B cell (primary cell): ENCODE results near the gene ASAP3. TPM values are rescaled to one million over a fixed set of nuclear protein-coding genes. Genes with fewer than 3 reads are reported as not detected.

ENCODE experiments used
- ATAC-seq: fragments of 200-7000 bp; cut with Tn5 transposase; one replicate; pipeline ENCODE4 v1.10.0; 2021; ENCODE audit warnings: low read depth, mild to moderate bottlenecking, moderate number of reproducible peaks, moderate library complexity
- CTCF ChIA-PET: fragments of 350-600 bp; sonication (Branson Sonifier 250); formaldehyde crosslinking; loops from one replicate; lab custom pipeline; 2021; ENCODE audit warnings: antibody characterized with exemption, inconsistent platforms; lab: Charles Lee
- POLR2A ChIA-PET: fragments of 350-600 bp; sonication (Branson Sonifier 250); formaldehyde crosslinking; loops from one replicate; lab custom pipeline; 2021; ENCODE audit warnings: antibody characterized with exemption; lab: Charles Lee
- DNase-seq: peaks from one replicate; pipeline ENCODE4 v3.0.0; 2013
- H2AFZ ChIP-seq: 2 replicates; pipeline ENCODE4 v1.6.1; 2012; ENCODE audit warnings: mild to moderate bottlenecking, low read depth, low read length; ENCODE audit not compliant: insufficient read depth, poor library complexity, severe bottlenecking
- H3K27ac ChIP-seq, 2 donors: 1 replicate in 1 of 2; 2 replicates in 1 of 2; pipeline ENCODE4 v1.5.1; 2012 to 2013; ENCODE audit warnings: low read length in 2 of 2, mild to moderate bottlenecking in 2 of 2, moderate library complexity in 1 of 2
- H3K27me3 ChIP-seq, 4 experiments: fragments of 200-600 bp in 1 of 4; sonication (generic) in 1 of 4; replicated peaks in 1 of 4; 1 replicate in 2 of 4; 2 replicates in 2 of 4; pipeline versions ENCODE4 v1.6.1 to v1.7.0; 2013 to 2016; ENCODE audit warnings: low read length in 3 of 4, mild to moderate bottlenecking in 2 of 4, mixed read lengths in 1 of 4, moderate library complexity in 1 of 4; ENCODE audit not compliant: insufficient read depth in 4 of 4, control insufficient read depth in 3 of 4; ENCODE audit errors: control extremely low read depth in 1 of 4
- H3K36me3 ChIP-seq, 2 experiments: replicated peaks in 1 of 2; 1 replicate in 1 of 2; 2 replicates in 1 of 2; pipeline versions ENCODE4 v1.6.1 to v1.7.1; 2013; ENCODE audit warnings: low read length in 1 of 2; ENCODE audit not compliant: insufficient read depth in 2 of 2, control insufficient read depth in 1 of 2; ENCODE audit errors: control extremely low read depth in 1 of 2, extremely low read depth in 1 of 2
- H3K4me1 ChIP-seq, 2 donors: fragments of 200-600 bp in 1 of 2; sonication (generic) in 1 of 2; 1 replicate in 1 of 2; 2 replicates in 1 of 2; pipeline versions ENCODE4 v1.5.1 to v1.6.1; 2013 to 2017; ENCODE audit warnings: low read length in 2 of 2; ENCODE audit not compliant: control insufficient read depth in 2 of 2, insufficient read depth in 2 of 2
- H3K4me2 ChIP-seq: replicated peaks from 2 replicates; pipeline ENCODE3; 2012; ENCODE audit warnings: mild to moderate bottlenecking, low read depth, low read length; ENCODE audit not compliant: poor library complexity, severe bottlenecking
- H3K4me3 ChIP-seq, 5 experiments: fragments of 200-600 bp in 1 of 5; sonication (generic) in 1 of 5; 1 replicate in 3 of 5; 2 replicates in 2 of 5; pipeline versions ENCODE4 v1.5.1 to v1.7.0; 2011 to 2016; ENCODE audit warnings: low read length in 4 of 5, mild to moderate bottlenecking in 4 of 5, low read depth in 2 of 5, control low read depth in 1 of 5, moderate library complexity in 1 of 5; ENCODE audit not compliant: insufficient read depth in 1 of 5; ENCODE audit errors: control extremely low read depth in 1 of 5, extremely low read depth in 1 of 5
- H3K79me2 ChIP-seq: fragments of 200-600 bp; sonication (generic); one replicate; pipeline ENCODE4 v1.6.0; 2016; ENCODE audit warnings: low read length; ENCODE audit not compliant: control insufficient read depth, insufficient read depth
- H3K9ac ChIP-seq: fragments of 200-600 bp; sonication (generic); 2 replicates; pipeline ENCODE4 v1.6.1; 2017; ENCODE audit warnings: mild to moderate bottlenecking, low read length, moderate library complexity
- H3K9me3 ChIP-seq, 3 donors: one replicate each; pipeline versions ENCODE4 v1.6.1 to v1.7.1; 2013; ENCODE audit warnings: low read length in 2 of 3; ENCODE audit not compliant: control insufficient read depth in 2 of 3, insufficient read depth in 1 of 3; ENCODE audit errors: control extremely low read depth in 1 of 3
- H4K20me1 ChIP-seq: 2 replicates; pipeline ENCODE4 v1.6.0; 2012; ENCODE audit warnings: mild to moderate bottlenecking, low read length; ENCODE audit not compliant: insufficient read depth, control insufficient read depth, poor library complexity, severe bottlenecking
- H3K27ac Mint-ChIP-seq: one replicate; pipeline ENCODE4 v1.8.0; 2021; ENCODE audit warnings: mixed read lengths
- H3K27me3 Mint-ChIP-seq: one replicate; pipeline ENCODE4 v1.8.0; 2021; ENCODE audit warnings: mixed read lengths
- H3K4me1 Mint-ChIP-seq: one replicate; pipeline ENCODE4 v1.8.0; 2021; ENCODE audit warnings: mixed read lengths
- H3K4me3 Mint-ChIP-seq: one replicate; pipeline ENCODE4 v1.8.0; 2021; ENCODE audit warnings: mixed read lengths
- H3K9me3 Mint-ChIP-seq: one replicate; pipeline ENCODE4 v1.8.0; 2022; ENCODE audit warnings: mixed read lengths; ENCODE audit not compliant: insufficient read depth
- EZH2 ChIP-seq: IDR thresholded peaks from 2 replicates; pipeline ENCODE4 v1.6.1; 2012; ENCODE audit warnings: borderline replicate concordance, low read depth, mild to moderate bottlenecking, moderate library complexity, low read length; ENCODE audit not compliant: insufficient read depth, poor library complexity, severe bottlenecking
- WGBS: methylation state at CpG from one replicate; pipeline ENCODE4 v1.1.5; 2013; ENCODE audit warnings: missing lambda C conversion rate; ENCODE audit not compliant: insufficient coverage; 5-methylcytosine and 5-hydroxymethylcytosine counted together
- intact Hi-C: fragments of 100-400 bp; cut with micrococcal nuclease; formaldehyde crosslinking; loops from one replicate; pipeline ENCODE4 v1.10.0; 2022
- polyA plus RNA-seq: library from polyadenylated mRNA; depleted of rRNA; stranded (reverse); fragments of >200 nt; gene quantifications from 2 replicates; pipeline ENCODE4 v1.2.3, GENCODE V29; 2012
- total RNA-seq, 2 donors: library from RNA; stranded (reverse); fragments of 120-200 nt in 1 of 2; gene quantifications; 1 replicate in 1 of 2; 2 replicates in 1 of 2; pipeline versions ENCODE4 v1.2.3 to v1.2.4, GENCODE V29; 2013 to 2022
- TF ChIP-seq, protein P1 (sequence below): fragments of 200-600 bp; IDR thresholded peaks from one replicate; pipeline ENCODE4 v1.8.0; 2022; ENCODE audit warnings: antibody characterized with exemption, mild to moderate bottlenecking

The ASAP3 gene
- total and polyA plus RNA-seq, 2 donors (not counting 1 experiment from before 2014, with no cell fraction given) = 2.9 to 11.0 TPM

DNA sequence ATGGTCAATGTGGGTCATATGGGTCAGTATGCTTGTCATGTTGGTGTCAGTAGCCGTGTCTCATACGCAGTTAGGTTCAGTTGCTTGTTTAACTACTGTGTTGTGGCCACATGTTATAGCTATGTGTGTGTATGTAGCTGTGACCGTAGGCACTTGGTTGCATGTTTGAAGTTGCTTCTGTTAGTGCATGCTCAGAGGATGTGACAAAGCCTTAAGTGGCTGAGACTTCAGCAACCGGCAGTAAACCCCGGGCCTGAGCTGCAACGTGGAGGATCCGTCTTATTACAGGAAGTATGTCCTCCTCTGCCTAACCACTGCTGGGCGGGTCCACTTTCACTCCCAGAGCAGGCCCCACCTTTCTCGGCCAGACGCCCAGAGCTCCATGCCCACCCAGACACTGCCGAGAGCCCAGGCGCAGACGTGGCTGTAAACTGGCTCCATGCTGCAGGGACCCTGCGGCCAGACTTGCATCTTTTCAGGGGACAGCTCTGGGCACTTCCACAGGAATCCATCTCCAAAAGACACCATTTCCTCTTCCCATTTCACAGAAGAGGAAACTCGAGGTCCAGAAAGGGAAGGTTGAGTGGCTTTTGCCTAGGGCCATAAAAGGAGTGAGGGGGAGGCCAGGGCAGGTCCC lies 61.6 kb downstream of the ASAP3 start:
- 19% methylated on average over 13 of the region's 15 CpGs for WGBS
- no peak for DNase-seq
- no peaks in the 10 kb centered on the region for H3K9me3 Mint-ChIP-seq
- peaks cover 0 to 49% (median 26%) of the 10 kb centered on the region in 4 experiments for H3K27me3 ChIP-seq
- peak overlapping the region; percentile 26 for H3K4me3 Mint-ChIP-seq
- H3K27ac ChIP-seq = no peak overlapping the region
- H2AFZ ChIP-seq = no peak overlapping the region
- no peaks in the 10 kb centered on the region for H4K20me1 ChIP-seq
- no peak overlapping the region for H3K27ac Mint-ChIP-seq
- no peak overlapping the region for H3K9ac ChIP-seq
- no peak overlapping the region for H3K4me2 ChIP-seq
- ChIA-PET POLR2A (no interaction called here), CTCF (interaction anchor here (1.0 to 2.8 kb wide), 3 partner anchors 18 to 215 kb away, joined by 3 to 12 read pairs (median 5); no protein-coding TSS in a partner anchor)
- intact Hi-C loops = no loop called here
- no peaks in the 10 kb centered on the region for H3K36me3 ChIP-seq
- H3K9me3 ChIP-seq = peaks cover 0 to 6% (median 0%) of the 10 kb centered on the region in 3 donors
- H3K4me1 Mint-ChIP-seq = peaks cover 21% of the 10 kb centered on the region
- peaks cover 21 to 27% of the 10 kb centered on the region in 2 donors for H3K4me1 ChIP-seq
- no peaks in the 10 kb centered on the region for H3K79me2 ChIP-seq
- peaks cover 48% of the 10 kb centered on the region for H3K27me3 Mint-ChIP-seq
- TF ChIP-seq, protein P1, sequence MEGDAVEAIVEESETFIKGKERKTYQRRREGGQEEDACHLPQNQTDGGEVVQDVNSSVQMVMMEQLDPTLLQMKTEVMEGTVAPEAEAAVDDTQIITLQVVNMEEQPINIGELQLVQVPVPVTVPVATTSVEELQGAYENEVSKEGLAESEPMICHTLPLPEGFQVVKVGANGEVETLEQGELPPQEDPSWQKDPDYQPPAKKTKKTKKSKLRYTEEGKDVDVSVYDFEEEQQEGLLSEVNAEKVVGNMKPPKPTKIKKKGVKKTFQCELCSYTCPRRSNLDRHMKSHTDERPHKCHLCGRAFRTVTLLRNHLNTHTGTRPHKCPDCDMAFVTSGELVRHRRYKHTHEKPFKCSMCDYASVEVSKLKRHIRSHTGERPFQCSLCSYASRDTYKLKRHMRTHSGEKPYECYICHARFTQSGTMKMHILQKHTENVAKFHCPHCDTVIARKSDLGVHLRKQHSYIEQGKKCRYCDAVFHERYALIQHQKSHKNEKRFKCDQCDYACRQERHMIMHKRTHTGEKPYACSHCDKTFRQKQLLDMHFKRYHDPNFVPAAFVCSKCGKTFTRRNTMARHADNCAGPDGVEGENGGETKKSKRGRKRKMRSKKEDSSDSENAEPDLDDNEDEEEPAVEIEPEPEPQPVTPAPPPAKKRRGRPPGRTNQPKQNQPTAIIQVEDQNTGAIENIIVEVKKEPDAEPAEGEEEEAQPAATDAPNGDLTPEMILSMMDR = no peak
- no peak for TF ChIP-seq EZH2
- no peak overlapping the region for H3K4me3 ChIP-seq
- ATAC-seq = no peak

- no peak overlapping the region for H3K9ac ChIP-seq
- Mint-ChIP-seq H3K9me3 (no peaks in the 10 kb centered on the region), H3K4me1 (peaks cover 21% of the 10 kb centered on the region), H3K4me3 (no peak overlapping the region), H3K27me3 (peaks cover 47% of the 10 kb centered on the region), H3K27ac (no peak overlapping the region)
- H4K20me1 ChIP-seq = no peaks in the 10 kb centered on the region
- H3K27me3 ChIP-seq = peaks cover 0 to 45% (median 26%) of the 10 kb centered on the region in 4 experiments
- H3K4me1 ChIP-seq = peaks cover 21 to 27% of the 10 kb centered on the region in 2 donors
- ChIA-PET CTCF (interaction anchor here (1.0 to 2.8 kb wide), 3 partner anchors 18 to 216 kb away, joined by 3 to 12 read pairs (median 5); no protein-coding TSS in a partner anchor), POLR2A (no interaction called here)
- H3K4me3 ChIP-seq = no peak overlapping the region
- ATAC-seq (no peak), DNase-seq (no peak)
- no peak for TF ChIP-seq EZH2
- TF ChIP-seq, protein P1 = no peak
- H3K79me2 ChIP-seq = no peaks in the 10 kb centered on the region
- H3K27ac ChIP-seq = no peak overlapping the region
- H3K4me2 ChIP-seq = no peak overlapping the region
- 80% methylated on average over 6 of the region's 6 CpGs for WGBS
- peaks cover 0 to 6% (median 0%) of the 10 kb centered on the region in 3 donors for H3K9me3 ChIP-seq
- H2AFZ ChIP-seq = no peak overlapping the region
- H3K36me3 ChIP-seq = no peaks in the 10 kb centered on the region
- intact Hi-C loops = no loop called here
Measured at GRCh38 chr1:23421753-23422240, 62.2 kb downstream of the ASAP3 start.
